Neuronal stem cell (in vitro differentiated cells): ENCODE measurements around the gene KCTD16.
A peak's percentile ranks its signal among the peaks of the same experiment; 100 is the strongest.

ENCODE experiments used
- DNase-seq: peaks from one replicate; pipeline ENCODE4 v3.0.0-alpha.2; 2013; ENCODE audit warnings: low spot score
- H2AFZ ChIP-seq: one replicate; pipeline ENCODE4 v1.6.1; 2013; ENCODE audit warnings: mild to moderate bottlenecking, low read length, inconsistent platforms
- H2AK5ac ChIP-seq: 2 replicates; pipeline ENCODE4 v1.6.1; 2013; ENCODE audit warnings: low read depth, mild to moderate bottlenecking, inconsistent platforms, low read length, moderate library complexity, mixed read lengths
- H2BK120ac ChIP-seq: 2 replicates; pipeline ENCODE4 v1.6.1; 2013; ENCODE audit warnings: low read depth, mild to moderate bottlenecking, inconsistent platforms, low read length, moderate library complexity, mixed read lengths
- H2BK12ac ChIP-seq: one replicate; pipeline ENCODE4 v1.6.1; 2013; ENCODE audit warnings: low read length, inconsistent platforms
- H2BK15ac ChIP-seq: 2 replicates; pipeline ENCODE4 v1.6.1; 2013; ENCODE audit warnings: mild to moderate bottlenecking, low read length, inconsistent platforms, mixed read lengths
- H2BK5ac ChIP-seq: one replicate; pipeline ENCODE4 v1.6.1; 2013; ENCODE audit warnings: inconsistent platforms, mild to moderate bottlenecking, low read length, moderate library complexity
- H3K14ac ChIP-seq: one replicate; pipeline ENCODE4 v1.6.1; 2013; ENCODE audit warnings: low read length, inconsistent platforms
- H3K18ac ChIP-seq: 2 replicates; pipeline ENCODE4 v1.6.1; 2013; ENCODE audit warnings: low read length, inconsistent platforms
- H3K23ac ChIP-seq: 2 replicates; pipeline ENCODE4 v1.6.1; 2013; ENCODE audit warnings: low read depth, mild to moderate bottlenecking, mixed read lengths, low read length, inconsistent platforms; ENCODE audit not compliant: poor library complexity
- H3K27ac ChIP-seq: replicated peaks from 3 replicates; pipeline ENCODE4 v1.5.1; 2013; ENCODE audit warnings: low read length, inconsistent platforms
- H3K27me3 ChIP-seq, 3 experiments: 2 replicates each; pipeline ENCODE4 v1.6.1; 2013; ENCODE audit warnings: low read length in 3 of 3, mild to moderate bottlenecking in 2 of 3, inconsistent platforms in 1 of 3, low read depth in 1 of 3, mixed read lengths in 1 of 3, moderate library complexity in 1 of 3; ENCODE audit not compliant: control insufficient read depth in 3 of 3, insufficient read depth in 3 of 3
- H3K36me3 ChIP-seq, 2 donors: replicated peaks in 1 of 2; 2 replicates each; pipeline ENCODE4 v1.6.1; 2013; ENCODE audit warnings: low read length in 2 of 2; ENCODE audit not compliant: control insufficient read depth in 2 of 2, insufficient read depth in 2 of 2
- H3K4ac ChIP-seq: 2 replicates; pipeline ENCODE4 v1.6.1; 2013; ENCODE audit warnings: inconsistent platforms, mild to moderate bottlenecking, low read length, moderate library complexity
- H3K4me1 ChIP-seq, 2 donors: 1 replicate in 1 of 2; 2 replicates in 1 of 2; pipeline ENCODE4 v1.6.1; 2013; ENCODE audit warnings: low read length in 2 of 2, low read depth in 1 of 2; ENCODE audit not compliant: control insufficient read depth in 2 of 2, insufficient read depth in 1 of 2
- H3K4me2 ChIP-seq: one replicate; pipeline ENCODE4 v1.6.1; 2013; ENCODE audit warnings: mild to moderate bottlenecking, low read length, inconsistent platforms; ENCODE audit not compliant: insufficient read depth, poor library complexity, severe bottlenecking
- H3K4me3 ChIP-seq, 2 donors: 2 replicates each; pipeline ENCODE4 v1.5.1; 2013; ENCODE audit warnings: low read length in 2 of 2, mild to moderate bottlenecking in 2 of 2, inconsistent platforms in 1 of 2, moderate library complexity in 1 of 2
- H3K79me1 ChIP-seq: one replicate; pipeline ENCODE4 v1.6.1; 2013; ENCODE audit warnings: low read depth, mild to moderate bottlenecking, inconsistent platforms, low read length, moderate library complexity
- H3K9ac ChIP-seq: one replicate; pipeline ENCODE4 v1.6.1; 2013; ENCODE audit warnings: mild to moderate bottlenecking, low read depth, low read length, inconsistent platforms; ENCODE audit not compliant: poor library complexity
- H3K9me3 ChIP-seq, 2 donors: replicated peaks in 1 of 2; 2 replicates each; pipeline versions ENCODE3 to v1.6.1; 2013; ENCODE audit warnings: low read length in 2 of 2, mild to moderate bottlenecking in 2 of 2, inconsistent platforms in 1 of 2, low read depth in 1 of 2, mixed read lengths in 1 of 2, moderate library complexity in 1 of 2; ENCODE audit not compliant: control insufficient read depth in 2 of 2, insufficient read depth in 1 of 2
- H4K8ac ChIP-seq: one replicate; pipeline ENCODE4 v1.6.1; 2013; ENCODE audit warnings: low read depth, mild to moderate bottlenecking, inconsistent platforms, low read length, moderate library complexity
- H4K91ac ChIP-seq: one replicate; pipeline ENCODE4 v1.6.1; 2013; ENCODE audit warnings: low read length, low read depth, mild to moderate bottlenecking, inconsistent platforms; ENCODE audit not compliant: poor library complexity
- WGBS, 2 donors: extraction: QIAGEN DNeasy Blood & Tissue Kit; methylation state at CpG; one replicate each; pipeline ENCODE4 v1.1.7; 2013; ENCODE audit warnings: missing lambda C conversion rate in 2 of 2, mixed read lengths in 1 of 2; ENCODE audit not compliant: insufficient read length in 2 of 2, insufficient replicate concordance in 1 of 2; ENCODE audit errors: extremely low coverage in 2 of 2; 5-methylcytosine and 5-hydroxymethylcytosine counted together

The KCTD16 gene

GRCh38 chr5:144203750-144204596, 33.3 kb downstream of the KCTD16 start:
- H3K4me3 ChIP-seq, result no peak overlapping the region
- no peak overlapping the region for H4K91ac ChIP-seq
- no peaks in the 10 kb centered on the region for H3K79me1 ChIP-seq
- no peak overlapping the region for H3K27ac ChIP-seq
- H2BK120ac ChIP-seq, result no peak overlapping the region
- H3K18ac ChIP-seq, result no peak overlapping the region
- no peak overlapping the region for H4K8ac ChIP-seq
- peak; percentile 65 for DNase-seq
- H2BK5ac ChIP-seq, result no peak overlapping the region
- peaks cover 0 to 34% (median 2%) of the 10 kb centered on the region in 3 experiments for H3K27me3 ChIP-seq
- no peak overlapping the region for H2AFZ ChIP-seq
- no peak overlapping the region for H3K9ac ChIP-seq
- H3K4ac ChIP-seq, result no peak overlapping the region
- WGBS, 2 donors, result no CpG with 5 or more reads among the region's 10 CpGs
- H3K36me3 ChIP-seq, result no peaks in the 10 kb centered on the region
- peaks cover 4 to 5% of the 10 kb centered on the region in 2 donors for H3K4me1 ChIP-seq
- no peaks in the 10 kb centered on the region for H3K9me3 ChIP-seq
- no peak overlapping the region for H2AK5ac ChIP-seq
- no peak overlapping the region for H2BK15ac ChIP-seq
- no peak overlapping the region for H3K23ac ChIP-seq
- no peak overlapping the region for H2BK12ac ChIP-seq
- H3K4me2 ChIP-seq, result no peak overlapping the region
- H3K14ac ChIP-seq, result no peak overlapping the region

GRCh38 chr5:144205141-144205551, 34.5 kb downstream of the KCTD16 start:
- Histone ChIP-seq H3K27me3 (peaks cover 0 to 34% (median 2%) of the 10 kb centered on the region in 3 experiments), H3K4me3 (peak overlapping the region; percentile 16 to 77), H3K9me3 (no peaks in the 10 kb centered on the region), H4K8ac (no peak overlapping the region), H4K91ac (no peak overlapping the region), H3K27ac (no peak overlapping the region), H2AK5ac (no peak overlapping the region), H2BK12ac (no peak overlapping the region), H3K36me3 (no peaks in the 10 kb centered on the region), H3K79me1 (no peaks in the 10 kb centered on the region), H2BK5ac (no peak overlapping the region), H3K9ac (peak overlapping the region; percentile 35), H3K18ac (peak overlapping the region; percentile 83), H3K4me1 (peaks cover 4 to 5% of the 10 kb centered on the region in 2 donors), H3K23ac (no peak overlapping the region), H2BK120ac (no peak overlapping the region), H3K4me2 (peak overlapping the region; percentile 79), H3K4ac (no peak overlapping the region), H2AFZ (peak overlapping the region; percentile 82), H2BK15ac (peak overlapping the region; percentile 77), H3K14ac (no peak overlapping the region)
- WGBS, 2 donors, result no CpG with 5 or more reads among the region's 31 CpGs
- no peak for DNase-seq

GRCh38 chr5:144206141-144206540, 35.5 kb downstream of the KCTD16 start:
- Histone ChIP-seq H3K9me3 (no peaks in the 10 kb centered on the region), H3K14ac (no peak overlapping the region), H3K79me1 (no peaks in the 10 kb centered on the region), H4K91ac (no peak overlapping the region), H2BK5ac (no peak overlapping the region), H2BK120ac (no peak overlapping the region), H3K4me2 (no peak overlapping the region), H4K8ac (no peak overlapping the region), H3K4me1 (peaks cover 4 to 5% of the 10 kb centered on the region in 2 donors), H3K4ac (no peak overlapping the region), H3K18ac (no peak overlapping the region), H3K9ac (no peak overlapping the region), H2AFZ (no peak overlapping the region), H2AK5ac (no peak overlapping the region), H3K23ac (no peak overlapping the region), H3K4me3 (no peak overlapping the region), H3K36me3 (no peaks in the 10 kb centered on the region), H3K27ac (no peak overlapping the region), H2BK15ac (no peak overlapping the region), H3K27me3 (peaks cover 0 to 34% (median 2%) of the 10 kb centered on the region in 3 experiments), H2BK12ac (no peak overlapping the region)
- no CpG with 5 or more reads among the region's 2 CpGs for WGBS, 2 donors
- no peak for DNase-seq

- no peak overlapping the region for H2BK5ac ChIP-seq
- peaks cover 4 to 5% of the 10 kb centered on the region in 2 donors for H3K4me1 ChIP-seq
- H2BK15ac ChIP-seq, result no peak overlapping the region
- H3K27me3 ChIP-seq, result peaks cover 0 to 34% (median 2%) of the 10 kb centered on the region in 3 experiments
- H3K79me1 ChIP-seq, result no peaks in the 10 kb centered on the region
- H3K27ac ChIP-seq, result no peak overlapping the region
- H3K9ac ChIP-seq, result no peak overlapping the region
- no peaks in the 10 kb centered on the region for H3K9me3 ChIP-seq
- no peaks in the 10 kb centered on the region for H3K36me3 ChIP-seq
- H4K91ac ChIP-seq, result no peak overlapping the region
- no peak overlapping the region for H3K4ac ChIP-seq
- DNase-seq, result no peak
- no peak overlapping the region for H2AK5ac ChIP-seq
- no peak overlapping the region for H3K4me2 ChIP-seq
- H2BK120ac ChIP-seq, result no peak overlapping the region
- H4K8ac ChIP-seq, result no peak overlapping the region
- no peak overlapping the region for H3K23ac ChIP-seq
- no peak overlapping the region for H3K4me3 ChIP-seq
- no peak overlapping the region for H3K14ac ChIP-seq
- no peak overlapping the region for H2AFZ ChIP-seq
- H3K18ac ChIP-seq, result no peak overlapping the region
- H2BK12ac ChIP-seq, result no peak overlapping the region
These were observed 37.3 kb downstream of the KCTD16 start for GRCh38 chr5:144207875-144208444.
